GM18499 (cell line): Measurements from ENCODE around the gene RBM10.

ENCODE experiments used
- ATAC-seq: cut with Tn5 transposase; IDR thresholded peaks from one replicate; pipeline ENCODE4 v1.9.1; 2021; ENCODE audit warnings: moderate number of reproducible peaks; ENCODE audit not compliant: insufficient read depth, unreplicated experiment

Gene RBM10

DNA sequence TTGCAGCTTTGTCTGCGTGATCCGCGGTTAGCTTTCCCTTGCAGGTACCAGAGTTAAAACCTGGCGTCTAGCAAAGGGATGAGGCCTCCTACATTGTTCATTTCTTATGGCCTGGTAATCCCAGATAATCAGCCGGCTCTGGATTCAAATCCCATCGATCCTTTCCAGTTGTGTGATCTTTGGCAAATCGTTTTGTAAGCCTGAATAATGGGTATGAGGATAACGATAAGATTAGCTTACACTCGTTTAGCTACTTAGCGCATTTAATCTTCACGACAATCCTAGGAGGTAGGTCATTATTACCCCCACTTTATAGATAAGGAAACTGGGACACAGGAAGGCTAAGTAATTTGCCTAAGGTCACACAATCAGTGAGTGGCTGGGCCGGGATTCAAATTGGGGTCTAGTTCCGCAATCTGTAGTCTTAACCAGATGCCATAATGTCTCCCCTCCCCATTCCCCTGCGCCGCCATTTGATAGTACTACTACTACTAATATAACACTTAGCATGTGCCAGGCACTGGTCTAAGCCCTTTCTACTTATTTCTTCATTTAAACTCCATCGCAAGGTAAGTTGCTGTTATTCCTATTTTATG lies 46.9 kb downstream of the RBM10 start:
- ATAC-seq: no peak

DNA sequence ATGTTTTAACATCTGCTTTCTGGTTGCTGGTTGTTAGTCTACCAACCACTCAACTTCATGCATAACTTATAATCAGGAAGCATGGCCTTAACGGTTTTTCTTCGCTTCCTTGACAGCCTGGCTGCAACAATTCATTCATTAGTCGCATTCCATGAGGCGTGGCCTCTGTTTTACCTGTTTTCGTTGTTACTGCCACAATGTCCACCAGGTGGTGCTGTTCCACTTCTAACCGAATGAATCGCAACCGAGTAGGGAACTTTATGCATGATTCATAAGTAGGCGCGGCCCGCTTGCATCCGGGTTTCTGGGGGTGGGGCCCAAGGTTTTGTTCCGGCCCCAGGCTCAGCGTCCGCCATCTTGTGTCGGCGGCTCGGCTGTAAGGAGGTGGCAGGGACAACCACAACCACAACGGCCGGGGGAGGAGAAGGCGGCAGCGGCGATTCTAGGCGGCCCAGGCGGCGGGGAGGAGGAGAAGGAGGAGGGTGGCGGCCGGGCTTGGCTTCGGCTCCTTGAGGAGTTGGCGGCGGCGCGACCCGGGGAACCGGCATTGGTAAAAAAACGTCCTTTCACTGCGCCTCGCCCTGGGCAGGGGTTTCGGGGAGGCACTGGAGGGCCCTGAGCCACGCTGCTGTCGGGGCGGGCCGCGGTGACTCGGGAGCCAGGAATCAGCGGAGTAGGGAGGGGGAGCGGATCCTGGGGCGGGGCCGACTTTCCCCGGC lies 48.6 kb downstream of the RBM10 start, which contains the start of gene UBA1:
Gene UBA1, plus strand, starts transcription at position 355 of the 719 bp plus-strand sequence. CDS start 4,974 bp downstream, outside the sequence.
- peak; percentile 57 for ATAC-seq

DNA sequence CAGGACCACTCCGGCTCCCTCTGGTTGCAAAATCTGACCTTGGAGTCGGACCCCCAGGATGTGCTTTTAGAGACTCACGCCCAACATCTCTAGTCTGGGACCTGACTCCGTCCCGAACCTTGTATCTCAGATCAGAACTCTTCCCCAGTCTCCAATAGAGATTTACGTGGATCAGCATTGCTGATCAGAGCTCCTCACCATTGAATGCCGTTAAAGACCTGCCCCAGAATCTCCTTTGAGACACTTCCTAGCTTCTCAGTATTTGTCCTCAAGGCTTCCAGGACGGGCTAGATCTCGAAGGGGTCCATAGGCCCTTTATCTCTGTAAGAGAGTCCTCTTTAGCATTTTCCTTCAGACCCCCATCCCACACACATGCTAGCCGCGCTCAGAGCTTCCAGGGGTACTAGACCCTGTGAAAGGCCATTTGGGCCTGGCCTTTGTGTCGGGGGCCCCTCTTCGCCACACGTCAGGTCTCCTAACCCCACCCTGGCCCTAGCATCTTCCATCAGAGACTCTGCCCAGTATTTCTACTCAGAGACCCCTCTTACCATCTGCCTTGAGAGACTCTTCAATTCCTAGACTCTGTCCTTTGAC lies 49.3 kb downstream of the RBM10 start:
- ATAC-seq: no peak

DNA sequence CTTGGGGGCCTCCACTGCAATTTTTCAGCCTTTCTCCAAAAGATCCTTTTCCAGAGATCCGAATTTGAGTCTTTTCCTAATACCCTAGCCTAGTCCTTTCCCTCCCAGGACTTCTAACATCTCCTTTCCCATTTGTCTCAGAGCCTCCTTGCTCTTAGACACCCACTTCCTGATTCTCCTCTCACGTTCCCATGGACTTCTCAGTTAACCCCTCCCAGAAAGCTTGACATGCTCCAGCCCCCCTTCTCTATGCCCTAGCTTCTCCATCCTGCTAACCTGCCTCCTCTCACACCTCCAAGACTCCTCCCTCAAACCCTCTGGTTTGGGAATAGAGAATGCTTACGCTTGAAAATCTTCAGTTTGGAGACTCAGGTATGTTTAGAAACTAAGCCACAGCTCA lies 51.1 kb downstream of the RBM10 start:
- no peak for ATAC-seq

DNA sequence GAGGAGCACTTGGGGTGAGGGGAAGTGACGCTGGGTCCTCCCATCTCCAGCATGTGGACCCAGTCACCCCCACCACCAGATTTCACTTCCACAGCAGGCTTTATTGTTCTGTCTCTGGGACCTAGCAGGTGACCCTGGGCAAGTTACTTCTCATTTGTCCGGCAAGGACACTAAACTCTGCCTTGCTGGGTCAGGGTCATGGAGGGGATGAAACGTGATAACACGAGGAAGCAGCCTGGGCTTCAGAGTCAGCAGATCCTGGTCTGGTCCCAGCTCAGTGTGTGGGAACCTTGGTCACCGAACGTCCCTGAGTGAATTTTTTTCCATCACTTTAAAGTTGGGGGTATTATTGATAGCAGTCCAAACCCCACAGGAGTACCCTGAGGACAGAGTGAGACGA lies 52.5 kb downstream of the RBM10 start:
- no peak for ATAC-seq

DNA sequence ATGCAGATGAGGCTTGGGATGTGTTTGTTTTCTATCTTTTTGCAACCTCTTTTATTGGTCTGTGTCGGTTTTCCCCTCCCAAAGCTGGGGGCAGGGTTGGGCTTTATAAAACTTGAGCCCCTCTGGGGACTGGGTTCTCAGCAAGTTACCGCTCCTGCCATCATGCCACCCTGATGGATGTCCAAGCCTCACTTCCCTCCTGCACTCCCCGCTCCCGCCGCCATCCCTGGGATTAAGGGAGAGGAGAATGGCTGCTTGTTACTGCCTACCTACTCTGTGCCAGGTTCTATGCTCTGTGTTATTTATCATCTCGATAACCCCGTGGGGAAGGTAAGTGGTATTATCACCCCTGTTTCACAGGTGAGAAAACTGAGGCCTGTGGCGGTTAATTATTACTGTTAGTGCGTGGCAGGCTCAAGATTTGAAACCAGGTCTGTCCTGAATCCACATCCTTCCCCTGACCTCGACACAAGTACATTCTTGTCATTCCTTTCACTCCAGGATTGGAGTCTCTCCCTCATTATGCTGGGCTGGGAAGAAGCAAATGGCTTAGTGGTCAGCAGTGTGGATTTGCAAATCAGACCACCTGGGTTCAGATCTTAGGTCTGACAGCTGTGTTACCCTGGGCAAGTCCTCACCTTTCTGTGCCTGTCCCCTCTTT lies 53.1 kb downstream of the RBM10 start:
- ATAC-seq: no peak

DNA sequence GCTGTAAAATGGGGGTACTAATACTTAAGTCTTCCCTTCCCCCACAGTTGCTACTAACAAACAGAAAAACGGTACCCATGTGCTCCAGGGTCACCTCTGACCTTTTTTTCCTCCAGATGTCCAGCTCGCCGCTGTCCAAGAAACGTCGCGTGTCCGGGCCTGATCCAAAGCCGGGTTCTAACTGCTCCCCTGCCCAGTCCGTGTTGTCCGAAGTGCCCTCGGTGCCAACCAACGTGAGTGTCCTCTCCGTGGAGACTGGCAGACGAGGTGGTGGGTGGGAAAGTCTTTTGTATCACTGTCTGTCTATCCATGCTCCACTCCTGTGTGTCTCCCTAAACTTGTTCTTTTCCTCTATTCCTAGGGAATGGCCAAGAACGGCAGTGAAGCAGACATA lies 53.7 kb downstream of the RBM10 start:
- ATAC-seq: no peak

DNA sequence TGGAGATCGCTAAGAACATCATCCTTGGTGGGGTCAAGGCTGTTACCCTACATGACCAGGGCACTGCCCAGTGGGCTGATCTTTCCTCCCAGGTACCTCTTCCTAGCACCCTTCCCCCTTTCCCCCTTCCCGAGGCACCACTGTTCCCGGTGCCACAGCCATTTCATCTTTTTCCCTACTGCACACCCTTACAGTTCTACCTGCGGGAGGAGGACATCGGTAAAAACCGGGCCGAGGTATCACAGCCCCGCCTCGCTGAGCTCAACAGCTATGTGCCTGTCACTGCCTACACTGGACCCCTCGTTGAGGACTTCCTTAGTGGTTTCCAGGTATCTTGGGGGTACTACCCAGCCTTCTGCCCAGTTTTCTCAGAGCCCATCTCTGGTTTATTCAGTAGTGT lies 54.3 kb downstream of the RBM10 start:
- ATAC-seq: no peak

DNA sequence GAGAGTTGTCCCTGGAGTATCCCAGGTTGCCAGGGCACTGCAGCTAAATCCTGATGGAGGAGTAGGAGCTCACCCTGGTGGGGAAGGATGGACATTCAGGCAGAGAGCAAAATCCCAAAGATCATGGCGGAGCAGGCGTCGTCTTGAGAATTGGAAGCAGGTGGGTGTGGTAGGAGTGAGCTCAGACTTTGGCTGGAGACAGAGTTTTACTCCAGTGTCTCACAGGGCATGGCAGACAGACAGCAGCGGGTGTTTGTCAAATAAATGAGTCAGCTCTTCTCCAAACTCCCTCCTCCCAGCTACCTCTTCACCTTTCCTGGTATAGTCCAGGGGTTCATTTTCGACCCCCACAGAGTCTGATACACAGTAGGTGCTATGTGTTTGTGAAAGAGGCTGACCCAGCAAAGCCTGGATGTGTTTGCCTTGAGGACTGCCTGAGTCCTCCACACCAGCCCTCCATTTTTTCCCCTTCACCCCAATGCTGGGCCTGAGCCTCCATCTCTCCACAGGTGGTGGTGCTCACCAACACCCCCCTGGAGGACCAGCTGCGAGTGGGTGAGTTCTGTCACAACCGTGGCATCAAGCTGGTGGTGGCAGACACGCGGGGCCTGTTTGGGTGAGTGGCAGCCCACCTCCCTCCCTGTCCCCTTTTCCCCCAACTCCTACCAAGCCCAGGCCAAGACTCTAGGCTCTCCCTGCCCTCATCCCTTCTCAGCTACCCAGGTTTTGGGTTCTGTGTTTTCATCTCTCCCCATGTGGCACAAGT lies 55.5 kb downstream of the RBM10 start:
- no peak for ATAC-seq

DNA sequence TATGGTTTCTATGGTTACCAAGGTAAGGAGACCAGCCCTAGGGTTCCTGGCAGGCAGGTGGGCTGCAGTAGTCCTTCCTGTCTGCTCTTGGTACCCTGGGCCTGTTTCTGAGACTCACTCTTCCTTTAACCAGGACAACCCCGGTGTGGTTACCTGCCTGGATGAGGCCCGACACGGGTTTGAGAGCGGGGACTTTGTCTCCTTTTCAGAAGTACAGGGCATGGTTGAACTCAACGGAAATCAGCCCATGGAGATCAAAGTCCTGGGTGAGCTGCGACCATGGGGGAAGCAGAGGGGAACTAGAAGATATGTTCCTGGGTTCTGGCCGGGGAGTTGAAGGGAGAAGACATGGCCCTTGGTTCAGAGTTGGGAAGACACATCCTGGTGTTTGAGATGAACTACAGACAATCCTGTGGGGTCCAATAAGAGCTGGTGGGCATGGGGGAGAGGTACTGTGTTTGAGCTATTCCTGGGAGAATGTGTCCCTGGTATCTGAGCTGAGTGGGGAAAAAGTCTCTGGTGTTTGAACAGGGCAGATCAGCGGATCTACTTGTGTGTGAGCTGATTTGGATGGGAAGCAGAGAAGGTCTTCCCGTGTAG lies 56.4 kb downstream of the RBM10 start:
- ATAC-seq: no peak

DNA sequence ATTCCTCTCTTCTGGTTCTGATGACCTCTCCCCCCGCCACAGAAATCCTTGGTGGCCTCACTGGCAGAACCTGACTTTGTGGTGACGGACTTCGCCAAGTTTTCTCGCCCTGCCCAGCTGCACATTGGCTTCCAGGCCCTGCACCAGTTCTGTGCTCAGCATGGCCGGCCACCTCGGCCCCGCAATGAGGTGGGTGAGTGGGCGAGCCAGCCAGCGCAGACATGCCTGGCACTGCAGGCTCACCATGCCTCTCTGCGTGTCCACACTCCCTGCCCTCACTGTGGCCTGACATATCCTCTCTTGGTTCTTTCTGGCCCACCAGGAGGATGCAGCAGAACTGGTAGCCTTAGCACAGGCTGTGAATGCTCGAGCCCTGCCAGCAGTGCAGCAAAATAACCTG lies 57.3 kb downstream of the RBM10 start:
- no peak for ATAC-seq

DNA sequence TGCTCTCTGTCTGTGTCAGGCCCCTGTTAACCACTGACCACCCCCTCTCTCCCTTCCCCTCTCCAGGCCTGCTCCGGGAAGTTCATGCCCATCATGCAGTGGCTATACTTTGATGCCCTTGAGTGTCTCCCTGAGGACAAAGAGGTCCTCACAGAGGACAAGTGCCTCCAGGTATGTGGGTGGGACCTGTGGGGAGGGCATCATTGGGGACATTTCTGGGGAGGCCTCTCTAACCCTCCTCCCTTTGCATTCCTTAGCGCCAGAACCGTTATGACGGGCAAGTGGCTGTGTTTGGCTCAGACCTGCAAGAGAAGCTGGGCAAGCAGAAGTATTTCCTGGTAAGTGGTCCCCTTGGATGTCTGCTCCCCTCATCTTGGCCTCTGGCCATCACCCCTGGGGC lies 57.9 kb downstream of the RBM10 start:
- ATAC-seq: no peak

DNA sequence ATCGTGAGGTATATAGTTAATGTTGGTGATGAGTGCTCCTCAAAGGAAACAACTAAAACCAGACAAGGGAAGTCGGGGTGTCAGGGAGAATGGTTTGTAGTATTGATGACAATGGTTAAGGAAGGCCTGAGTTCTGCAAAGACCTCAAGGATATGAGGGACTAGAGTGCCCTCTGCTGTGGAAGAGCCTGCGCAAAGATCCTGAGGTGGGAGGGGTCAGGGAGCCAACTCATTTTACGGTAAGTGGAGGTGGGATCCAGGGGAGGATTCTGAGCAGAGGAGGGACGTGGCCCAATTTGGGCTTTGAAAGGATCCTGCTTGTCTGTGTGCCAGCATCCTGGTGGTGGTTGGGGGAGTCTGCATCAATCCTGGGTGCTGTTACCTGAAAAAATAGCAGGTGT lies 59.9 kb downstream of the RBM10 start:
- ATAC-seq: no peak

DNA sequence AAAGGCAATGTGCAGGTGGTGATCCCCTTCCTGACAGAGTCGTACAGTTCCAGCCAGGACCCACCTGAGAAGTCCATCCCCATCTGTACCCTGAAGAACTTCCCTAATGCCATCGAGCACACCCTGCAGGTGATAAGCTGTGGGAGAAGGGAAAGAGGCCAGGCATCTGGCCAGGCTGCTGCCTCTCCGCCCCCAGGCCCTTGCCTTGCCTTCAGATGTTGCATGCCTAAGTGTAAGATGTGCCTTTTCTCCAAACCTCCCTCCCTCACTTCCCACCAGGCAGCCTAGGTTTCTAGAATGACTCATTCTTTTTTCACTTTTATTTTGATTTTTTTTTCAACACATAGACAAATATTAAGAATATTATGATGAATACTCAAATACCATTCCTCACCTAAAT lies 61.3 kb downstream of the RBM10 start:
- no peak for ATAC-seq

DNA sequence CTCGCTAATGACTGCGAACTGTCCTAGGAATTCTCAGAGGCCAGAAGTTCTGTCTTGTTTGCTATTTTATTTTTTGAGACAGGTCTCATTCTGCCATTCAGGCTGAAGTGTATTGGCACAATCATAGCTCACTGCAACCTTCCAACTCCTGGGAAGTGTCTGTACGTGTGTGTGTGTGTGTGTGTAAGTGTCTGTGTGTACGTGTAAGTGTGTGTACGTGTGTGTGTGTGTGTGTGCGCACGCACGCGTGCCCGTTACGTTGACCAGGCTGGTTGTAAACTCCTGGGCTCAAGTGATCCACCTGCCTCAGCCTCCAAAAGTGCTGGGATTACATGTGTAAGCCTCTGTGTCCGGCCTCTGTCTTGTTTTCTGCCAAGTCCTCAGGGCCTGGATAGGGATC lies 63.1 kb downstream of the RBM10 start:
- no peak for ATAC-seq

DNA sequence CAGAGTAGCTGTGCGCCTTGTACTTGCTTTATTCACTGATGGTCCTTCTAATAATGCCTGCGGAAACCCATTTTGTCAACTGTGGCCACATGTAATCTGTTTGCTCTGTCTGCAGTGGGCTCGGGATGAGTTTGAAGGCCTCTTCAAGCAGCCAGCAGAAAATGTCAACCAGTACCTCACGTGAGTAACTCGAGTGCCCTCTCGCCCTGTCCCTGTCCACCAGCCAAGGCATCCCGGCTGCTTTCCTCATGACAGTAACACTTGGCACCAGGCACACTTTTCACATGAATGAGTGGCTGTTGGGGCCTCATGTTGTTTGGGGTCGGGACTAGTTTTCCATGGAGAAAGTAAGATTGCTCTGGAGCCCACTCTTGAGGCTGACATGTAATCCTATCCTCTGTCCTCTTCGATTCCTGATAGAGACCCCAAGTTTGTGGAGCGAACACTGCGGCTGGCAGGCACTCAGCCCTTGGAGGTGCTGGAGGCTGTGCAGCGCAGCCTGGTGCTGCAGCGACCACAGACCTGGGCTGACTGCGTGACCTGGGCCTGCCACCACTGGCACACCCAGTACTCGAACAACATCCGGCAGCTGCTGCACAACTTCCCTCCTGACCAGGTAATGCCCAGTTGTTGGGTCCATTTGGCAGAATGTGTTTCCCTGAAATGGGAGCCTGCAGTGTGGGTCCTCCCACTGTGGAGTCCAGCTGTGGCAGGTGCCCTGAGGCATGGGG lies 64.7 kb downstream of the RBM10 start:
- ATAC-seq: no peak

DNA sequence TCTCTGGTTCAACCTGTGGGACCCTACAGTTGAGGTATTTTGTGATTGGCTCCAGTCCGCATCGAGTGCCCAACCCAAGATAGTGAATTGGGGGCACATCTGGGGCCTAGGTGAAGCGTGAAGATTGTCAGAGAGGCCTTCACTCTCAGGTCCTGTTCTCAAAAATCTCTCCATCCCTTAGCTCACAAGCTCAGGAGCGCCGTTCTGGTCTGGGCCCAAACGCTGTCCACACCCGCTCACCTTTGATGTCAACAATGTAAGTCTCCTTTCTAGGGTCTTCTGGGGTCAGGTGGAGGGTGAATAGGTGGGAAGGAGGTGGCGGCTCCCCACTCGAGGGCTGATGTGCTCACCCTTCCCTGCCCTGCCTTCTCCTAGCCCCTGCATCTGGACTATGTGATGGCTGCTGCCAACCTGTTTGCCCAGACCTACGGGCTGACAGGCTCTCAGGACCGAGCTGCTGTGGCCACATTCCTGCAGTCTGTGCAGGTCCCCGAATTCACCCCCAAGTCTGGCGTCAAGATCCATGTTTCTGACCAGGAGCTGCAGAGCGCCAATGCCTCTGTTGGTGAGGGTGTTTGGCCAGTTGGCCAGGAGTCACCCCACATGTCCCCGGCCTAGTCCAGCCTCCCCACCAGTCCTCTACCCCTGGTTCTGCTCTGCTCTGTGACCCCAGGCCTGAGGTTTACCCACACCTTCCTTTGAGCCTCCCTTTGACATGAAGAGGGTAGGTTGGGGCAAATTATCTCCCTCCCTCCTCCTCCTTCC lies 65.8 kb downstream of the RBM10 start:
- ATAC-seq: no peak

DNA sequence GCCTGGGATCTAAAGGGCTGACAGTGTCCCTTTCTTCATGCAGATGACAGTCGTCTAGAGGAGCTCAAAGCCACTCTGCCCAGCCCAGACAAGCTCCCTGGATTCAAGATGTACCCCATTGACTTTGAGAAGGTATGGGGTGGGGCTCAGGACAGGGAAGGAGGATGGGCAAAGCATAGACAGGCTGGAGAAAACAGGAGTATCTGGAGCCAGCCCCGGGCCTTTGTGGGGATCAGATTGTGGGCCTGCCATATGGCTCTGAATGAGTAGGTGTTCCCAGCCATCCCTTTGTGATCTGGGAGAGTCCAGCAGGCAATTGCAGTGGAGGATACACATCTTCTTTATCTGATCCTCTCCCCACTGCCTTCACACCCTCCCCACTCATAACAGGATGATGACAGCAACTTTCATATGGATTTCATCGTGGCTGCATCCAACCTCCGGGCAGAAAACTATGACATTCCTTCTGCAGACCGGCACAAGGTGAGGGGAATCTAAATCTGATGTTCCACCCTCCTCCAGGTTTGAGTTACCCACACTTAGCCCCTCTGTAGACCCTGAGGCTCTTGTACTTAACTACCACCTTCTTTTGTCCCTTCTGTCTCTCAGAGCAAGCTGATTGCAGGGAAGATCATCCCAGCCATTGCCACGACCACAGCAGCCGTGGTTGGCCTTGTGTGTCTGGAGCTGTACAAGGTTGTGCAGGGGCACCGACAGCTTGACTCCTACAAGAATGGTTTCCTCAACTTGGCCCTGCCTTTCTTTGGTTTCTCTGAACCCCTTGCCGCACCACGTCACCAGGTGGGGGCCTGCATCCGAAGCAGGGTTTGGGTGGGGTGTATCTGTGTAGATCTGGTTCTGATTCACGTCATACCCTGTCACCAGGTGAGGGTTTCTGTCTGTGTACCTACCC lies 67.6 kb downstream of the RBM10 start:
- no peak for ATAC-seq
